ENCODE measurements around the gene ITGB4.

The ITGB4 gene

DNA sequence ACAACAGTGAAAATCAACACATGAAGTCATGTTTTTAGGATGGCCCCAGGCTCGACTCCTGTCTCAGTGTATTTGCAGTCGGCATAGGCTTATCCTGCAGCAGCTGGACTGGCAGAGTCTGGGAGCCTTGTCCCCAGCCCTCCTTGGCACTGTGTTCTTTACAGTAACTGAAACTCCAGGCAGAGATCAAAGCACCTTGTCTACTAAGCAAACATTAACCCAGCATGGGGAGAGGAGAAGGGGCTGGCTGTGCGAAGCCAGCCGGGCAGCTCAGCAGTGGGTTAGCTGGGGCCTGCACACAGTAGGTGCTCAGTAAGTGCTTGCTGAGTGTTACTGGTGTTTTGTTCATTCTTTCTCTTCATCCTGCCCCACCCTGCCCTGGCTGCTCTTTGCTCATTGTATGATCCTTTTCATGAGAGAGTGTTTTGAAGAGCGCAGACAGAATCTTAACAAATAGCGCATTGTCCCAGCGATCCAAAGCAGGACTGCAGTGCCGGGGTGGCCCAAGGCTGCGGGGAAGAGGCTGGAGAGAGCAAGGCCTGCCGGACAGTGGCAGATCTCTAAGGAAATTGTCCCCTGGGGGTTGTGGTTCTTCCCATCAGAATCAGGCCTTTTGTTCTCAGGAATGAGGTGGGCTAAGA lies 23.5 kb upstream of the ITGB4 start:
- DNase-seq (ENCODE audit: low read depth in 2 of 2, low spot score in 1 of 2): no peak

DNA sequence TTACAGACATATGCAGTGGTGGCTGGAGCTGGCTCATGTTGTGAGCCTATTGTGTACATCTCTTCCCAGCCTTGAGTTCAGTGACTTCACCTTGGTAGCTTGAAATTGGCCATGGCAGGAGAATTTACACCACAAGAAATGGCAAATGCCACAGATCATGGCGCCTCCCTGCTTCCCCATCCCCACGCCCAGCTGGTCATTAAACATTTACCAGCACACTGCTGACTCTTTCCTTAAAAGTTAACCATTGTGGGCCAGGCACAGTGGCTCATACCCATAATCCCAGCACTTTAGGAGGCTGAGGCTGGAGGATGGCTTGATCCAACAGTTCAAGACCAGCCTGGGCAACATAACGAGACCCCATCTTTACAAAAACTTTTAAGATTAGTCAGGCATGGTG lies 22.6 kb upstream of the ITGB4 start:
- no peak for DNase-seq (ENCODE audit: low read depth in 2 of 2, low spot score in 1 of 2)

DNA sequence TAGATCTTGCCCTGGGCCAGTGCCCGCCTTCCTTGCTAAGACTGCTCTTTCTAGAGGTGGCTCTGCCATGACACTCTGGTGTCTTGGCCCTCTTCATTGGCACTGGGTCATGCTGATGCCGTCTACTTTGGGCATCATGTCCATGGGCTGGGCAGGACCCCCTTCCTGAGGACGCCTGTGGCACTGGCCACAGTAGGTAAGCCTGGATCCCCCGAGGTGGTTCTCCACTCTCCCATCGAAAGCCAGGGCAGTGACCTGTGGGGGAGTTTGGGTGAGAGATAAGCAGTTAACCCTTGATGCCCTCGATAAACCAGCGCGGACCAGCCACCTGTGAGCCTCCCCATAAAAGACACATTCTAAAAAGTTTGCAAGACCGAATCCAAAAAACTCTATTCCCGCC lies 20.0 kb upstream of the ITGB4 start:
- DNase-seq (ENCODE audit: low read depth in 2 of 2, low spot score in 1 of 2): no peak

DNA sequence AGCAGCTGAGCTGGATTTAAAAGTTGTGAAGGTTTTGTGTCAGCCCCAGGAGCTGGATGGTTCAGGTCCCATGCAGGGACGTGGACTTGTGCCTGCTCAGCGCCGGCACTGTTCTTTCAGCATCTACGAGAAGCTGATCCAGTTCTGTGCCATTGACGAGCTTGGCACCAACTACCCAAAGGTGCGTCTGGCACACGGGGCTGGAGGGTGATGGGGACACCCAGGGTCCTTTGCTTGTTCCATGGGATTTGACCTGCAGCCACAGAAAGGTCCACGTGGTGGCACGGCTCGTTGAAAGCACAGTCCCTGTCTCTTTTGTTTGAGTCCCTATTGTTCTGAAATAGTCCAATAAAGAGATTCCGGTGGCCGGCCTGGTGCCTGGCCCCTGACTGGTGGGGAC lies 18.1 kb upstream of the ITGB4 start:
- no peak for DNase-seq (ENCODE audit: low read depth in 2 of 2, low spot score in 1 of 2)

DNA sequence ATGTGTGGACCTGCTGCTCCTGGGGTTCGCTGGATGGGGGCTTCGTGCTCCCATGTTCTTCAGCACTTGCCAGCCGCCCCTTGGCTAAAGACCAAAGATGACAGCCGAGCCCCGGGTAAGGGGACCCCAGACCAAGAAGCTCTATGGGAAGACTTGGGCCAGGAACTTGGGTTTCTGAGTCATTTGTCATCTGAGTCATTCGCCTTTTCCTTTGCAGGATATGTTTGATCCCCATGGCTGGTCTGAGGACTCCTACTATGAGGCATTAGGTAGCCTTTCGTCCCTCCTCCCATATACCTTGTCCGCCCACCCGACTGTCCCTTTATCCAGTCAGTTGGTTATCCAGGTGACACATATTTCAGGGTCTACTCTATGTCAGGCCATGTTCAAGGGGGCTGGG lies 17.7 kb upstream of the ITGB4 start:
- no peak for DNase-seq (ENCODE audit: low read depth in 2 of 2, low spot score in 1 of 2)

DNA sequence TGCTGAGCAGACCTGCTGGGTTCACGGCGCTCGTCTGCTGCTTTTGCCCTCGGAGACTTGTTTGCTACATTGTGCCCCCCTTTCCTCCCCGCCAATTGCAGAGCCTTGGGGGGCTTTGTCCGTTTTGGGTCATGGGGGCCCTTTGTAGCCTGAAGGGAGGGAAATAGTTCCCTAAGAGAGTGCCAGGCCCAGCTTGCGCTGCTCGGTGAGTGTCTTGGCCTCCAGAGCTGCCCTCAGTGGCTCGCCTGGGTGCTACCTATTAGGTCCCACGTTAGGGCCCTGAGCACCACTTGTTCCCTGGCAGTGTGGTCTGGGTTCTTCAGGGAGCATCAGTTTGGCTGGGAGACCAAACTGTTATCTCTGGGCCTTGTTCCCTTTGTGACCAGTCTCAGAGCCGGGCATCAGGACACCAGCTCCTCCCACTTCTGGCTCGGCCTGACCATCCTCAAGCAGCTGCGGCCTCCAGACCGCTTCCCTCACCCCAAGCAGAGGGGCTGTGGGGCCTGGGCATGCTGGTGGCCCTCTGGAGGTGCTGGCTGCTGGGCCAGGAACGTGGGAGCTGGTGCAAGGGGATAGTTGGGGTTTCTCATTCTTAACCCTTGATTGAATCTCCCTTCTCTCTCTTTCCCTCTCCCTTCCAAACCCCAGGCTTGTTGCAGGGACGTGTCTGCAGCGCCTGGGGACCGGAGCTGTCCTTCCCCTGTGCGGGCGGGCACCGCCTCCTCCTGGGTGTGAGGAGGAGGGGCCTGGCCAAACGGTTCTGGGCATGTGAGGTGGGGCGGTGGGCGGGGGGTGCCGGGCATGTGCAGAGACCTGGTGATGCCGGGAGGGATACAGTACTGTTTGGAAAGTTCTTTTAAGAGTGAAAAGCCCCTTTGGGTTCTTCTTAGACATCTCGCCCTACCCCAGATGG lies 16.0 kb upstream of the ITGB4 start:
- DNase-seq (ENCODE audit: low read depth in 2 of 2, low spot score in 1 of 2): no peak

DNA sequence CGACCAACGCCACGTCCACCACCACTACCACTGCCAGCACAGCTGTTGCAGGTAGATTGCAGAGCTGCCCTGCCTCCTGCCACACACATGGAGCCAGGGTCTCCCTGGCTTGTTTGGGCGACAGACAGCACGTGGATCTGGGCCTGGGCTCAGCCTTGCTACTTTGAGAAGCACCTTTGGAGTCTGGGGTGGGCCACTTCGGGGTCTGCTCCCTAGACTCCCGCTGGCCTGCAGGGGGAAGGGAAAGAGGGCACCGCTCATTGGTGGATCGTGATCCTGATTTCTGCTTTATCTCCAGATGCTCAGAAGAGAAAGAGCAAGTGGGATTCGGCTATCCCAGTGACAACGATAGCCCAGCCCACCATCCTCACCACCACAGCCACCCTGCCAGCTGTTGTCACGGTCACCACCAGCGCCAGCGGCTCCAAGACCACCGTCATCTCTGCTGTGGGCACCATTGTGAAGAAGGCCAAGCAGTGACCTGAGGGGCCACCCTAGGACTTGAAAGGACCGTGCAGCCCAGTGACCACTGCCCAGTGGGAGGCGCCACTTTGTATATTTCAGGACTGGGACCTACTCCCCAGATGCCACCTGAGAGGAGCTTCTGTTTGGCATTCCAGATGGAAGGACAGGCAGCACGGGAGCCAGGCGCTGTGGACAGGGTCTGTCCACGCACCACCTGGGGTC lies 15.1 kb upstream of the ITGB4 start:
- DNase-seq (ENCODE audit: low read depth in 2 of 2, low spot score in 1 of 2): no peak

DNA sequence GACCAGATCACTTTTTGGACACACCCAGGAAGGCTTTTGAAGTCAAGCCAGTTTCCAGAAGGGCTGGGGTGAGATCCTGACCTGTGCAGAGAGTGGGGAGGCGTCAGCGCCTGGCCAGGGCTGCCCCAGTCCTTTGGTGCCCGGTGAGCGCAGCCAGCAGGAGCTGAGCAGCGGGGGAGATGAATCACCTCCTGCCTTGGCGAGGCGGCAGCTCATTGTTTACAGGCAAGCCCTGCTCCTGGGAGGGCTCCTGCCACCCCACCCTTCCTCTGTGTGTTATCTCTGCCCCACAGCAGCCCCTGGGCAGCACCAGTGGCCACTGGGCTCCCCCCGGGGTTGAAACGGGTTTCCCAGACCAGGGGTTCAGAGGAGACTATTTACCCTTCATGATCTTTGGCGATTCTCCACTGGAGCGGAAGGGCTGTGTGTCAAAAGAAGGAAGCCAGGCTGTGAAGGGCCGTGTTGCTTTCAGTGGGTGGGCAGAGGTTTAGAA lies 14.1 kb upstream of the ITGB4 start:
- no peak for DNase-seq (ENCODE audit: low read depth in 2 of 2, low spot score in 1 of 2)

DNA sequence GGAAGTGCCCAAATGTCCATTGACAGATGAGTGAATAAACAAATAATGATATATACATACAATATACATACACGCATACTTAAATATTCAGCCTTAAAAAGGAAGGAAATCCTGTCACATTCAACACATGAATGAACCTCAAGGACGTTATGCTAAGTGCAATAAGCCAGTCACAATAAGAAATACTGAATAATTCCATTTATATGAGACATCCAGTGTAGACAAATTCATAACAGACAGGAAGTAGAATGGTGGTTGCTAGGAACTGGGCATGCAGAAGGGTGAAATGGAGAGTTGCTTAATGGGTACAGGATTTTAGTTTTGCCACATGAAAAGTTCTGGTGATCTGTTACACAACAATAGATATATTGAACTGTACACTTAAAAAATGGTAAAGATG lies 8.8 kb upstream of the ITGB4 start:
- no peak for DNase-seq (ENCODE audit: low read depth in 2 of 2, low spot score in 1 of 2)

DNA sequence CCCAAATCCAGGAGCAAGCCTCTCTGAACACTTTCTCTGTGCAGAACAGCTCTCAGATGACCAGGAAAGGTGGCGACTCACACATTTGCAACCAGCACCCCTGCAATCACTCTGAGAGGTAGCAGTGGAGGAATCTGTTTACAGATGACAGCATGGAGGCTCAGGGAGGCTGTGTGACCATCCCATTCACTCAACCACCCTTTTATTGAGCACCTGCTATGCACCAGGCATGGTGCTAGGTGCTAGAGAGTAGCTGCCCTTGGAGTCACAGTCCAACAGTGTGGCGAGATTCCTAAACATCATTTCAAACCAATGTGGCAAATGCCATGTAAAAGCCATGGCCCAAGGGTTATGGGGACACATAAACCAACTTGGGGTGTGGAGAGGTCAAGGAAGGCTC lies 1.5 kb upstream of the ITGB4 start:
- DNase-seq (ENCODE audit: low read depth in 2 of 2, low spot score in 1 of 2): no peak

DNA sequence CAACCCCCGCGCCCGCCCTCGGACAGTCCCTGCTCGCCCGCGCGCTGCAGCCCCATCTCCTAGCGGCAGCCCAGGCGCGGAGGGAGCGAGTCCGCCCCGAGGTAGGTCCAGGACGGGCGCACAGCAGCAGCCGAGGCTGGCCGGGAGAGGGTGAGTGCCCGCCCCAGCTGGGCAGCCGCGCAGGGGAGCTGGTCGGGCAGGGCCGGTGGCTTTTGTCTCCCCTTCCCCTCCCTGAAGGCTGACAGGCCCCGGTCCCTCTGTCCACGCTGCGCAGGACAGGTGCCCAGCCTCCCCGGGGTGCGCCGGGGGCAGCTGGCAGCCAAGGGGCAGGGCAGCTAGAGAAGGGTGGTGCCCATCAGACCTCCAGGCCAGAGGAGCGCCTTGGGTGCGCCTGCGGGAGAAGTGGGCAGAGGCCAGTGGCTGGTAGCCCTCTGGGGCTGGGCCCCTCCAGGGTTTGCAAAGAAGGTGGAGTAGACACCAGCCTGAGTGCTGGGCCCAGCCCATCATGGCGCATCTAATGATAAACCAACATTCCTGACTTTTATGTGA lies 278 bp downstream of the ITGB4 start:
- DNase-seq (ENCODE audit: low read depth in 2 of 2, low spot score in 1 of 2): no peak

DNA sequence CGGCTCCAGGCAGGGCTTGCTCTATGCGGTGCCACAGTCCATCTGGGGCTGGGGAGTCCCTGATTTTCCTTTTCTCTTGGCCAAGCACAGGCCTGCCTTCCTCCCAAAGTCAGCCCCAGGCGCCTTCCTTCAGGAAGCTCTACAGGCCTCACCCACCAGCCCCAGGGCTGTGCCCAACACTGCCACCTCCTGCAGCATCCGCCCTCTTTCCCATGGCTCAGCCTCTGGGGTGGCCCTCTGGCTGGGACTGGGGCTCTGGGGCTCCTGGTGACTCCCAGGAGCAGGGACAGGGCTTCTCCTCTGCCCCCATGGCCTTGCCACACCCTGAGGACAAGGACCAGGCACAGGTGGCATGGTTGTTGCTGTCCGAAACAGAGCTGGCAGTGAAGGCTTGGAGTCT lies 817 bp downstream of the ITGB4 start:
- DNase-seq (ENCODE audit: low read depth in 2 of 2, low spot score in 1 of 2): no peak

DNA sequence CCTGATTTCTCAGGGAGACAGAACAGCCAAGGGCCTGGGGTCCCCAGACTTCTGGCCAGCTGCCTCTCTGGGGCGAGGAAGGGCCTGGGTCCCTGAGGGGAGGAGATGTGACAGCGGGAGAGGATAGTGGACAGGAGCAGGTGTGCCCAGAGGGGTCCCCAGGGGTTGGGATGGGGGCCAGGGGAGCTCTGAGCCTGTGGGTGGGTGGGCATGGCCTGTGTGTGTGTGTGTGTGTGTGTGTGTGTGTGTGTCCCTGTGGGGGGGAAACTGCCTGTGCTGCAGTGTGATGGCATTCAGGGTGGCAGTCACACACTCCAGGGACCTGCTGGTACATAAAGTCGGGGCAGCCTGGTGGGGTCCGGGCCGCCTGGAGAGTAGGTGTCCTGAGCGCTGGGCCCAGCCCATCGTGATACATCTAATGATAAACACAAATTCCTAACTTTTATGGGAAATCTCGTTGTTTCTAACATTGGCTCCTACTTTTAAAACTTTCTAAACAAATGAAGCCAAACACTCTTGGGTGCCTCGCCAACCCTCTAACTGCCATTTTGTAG lies 1.4 kb downstream of the ITGB4 start:
- no peak for DNase-seq (ENCODE audit: low read depth in 2 of 2, low spot score in 1 of 2)

DNA sequence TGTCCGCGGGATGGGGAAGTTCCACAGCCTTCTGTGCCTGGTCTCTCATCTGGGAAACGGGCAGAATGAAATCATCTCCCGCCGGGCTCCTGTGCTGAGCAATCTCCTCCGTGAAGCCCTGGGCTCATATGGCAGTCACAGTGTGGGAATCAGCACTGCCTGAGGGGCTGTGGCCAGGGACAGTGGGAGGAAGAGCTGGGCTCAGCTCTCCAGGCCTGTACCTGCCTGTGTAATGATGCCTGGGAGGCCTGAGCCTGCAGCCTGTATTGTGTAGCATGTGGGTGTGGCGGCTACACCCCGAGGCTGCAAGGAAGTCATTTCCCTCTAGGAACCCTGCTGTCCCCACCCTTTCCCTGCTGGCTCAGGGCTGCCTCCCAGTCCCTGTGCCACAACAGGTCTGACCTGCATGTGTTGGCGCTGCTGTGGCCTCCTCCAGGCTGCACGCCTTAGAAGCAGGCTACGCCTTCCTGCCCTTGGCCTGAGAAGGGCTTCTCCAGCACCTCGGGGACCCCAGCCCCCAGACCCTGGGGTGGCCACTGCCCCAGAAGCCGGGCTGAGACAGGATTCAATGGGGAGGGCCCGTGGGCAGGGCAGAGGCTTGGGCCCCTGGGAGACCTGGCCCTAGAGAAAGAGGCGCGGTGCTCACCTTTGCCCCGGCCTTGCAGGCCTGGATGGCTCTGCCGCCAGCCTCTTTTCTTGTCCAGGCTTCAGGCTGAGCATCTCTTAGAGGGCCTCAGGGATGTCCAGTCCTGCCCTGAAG lies 2.1 kb downstream of the ITGB4 start:
- no peak for DNase-seq (ENCODE audit: low read depth in 2 of 2, low spot score in 1 of 2)

DNA sequence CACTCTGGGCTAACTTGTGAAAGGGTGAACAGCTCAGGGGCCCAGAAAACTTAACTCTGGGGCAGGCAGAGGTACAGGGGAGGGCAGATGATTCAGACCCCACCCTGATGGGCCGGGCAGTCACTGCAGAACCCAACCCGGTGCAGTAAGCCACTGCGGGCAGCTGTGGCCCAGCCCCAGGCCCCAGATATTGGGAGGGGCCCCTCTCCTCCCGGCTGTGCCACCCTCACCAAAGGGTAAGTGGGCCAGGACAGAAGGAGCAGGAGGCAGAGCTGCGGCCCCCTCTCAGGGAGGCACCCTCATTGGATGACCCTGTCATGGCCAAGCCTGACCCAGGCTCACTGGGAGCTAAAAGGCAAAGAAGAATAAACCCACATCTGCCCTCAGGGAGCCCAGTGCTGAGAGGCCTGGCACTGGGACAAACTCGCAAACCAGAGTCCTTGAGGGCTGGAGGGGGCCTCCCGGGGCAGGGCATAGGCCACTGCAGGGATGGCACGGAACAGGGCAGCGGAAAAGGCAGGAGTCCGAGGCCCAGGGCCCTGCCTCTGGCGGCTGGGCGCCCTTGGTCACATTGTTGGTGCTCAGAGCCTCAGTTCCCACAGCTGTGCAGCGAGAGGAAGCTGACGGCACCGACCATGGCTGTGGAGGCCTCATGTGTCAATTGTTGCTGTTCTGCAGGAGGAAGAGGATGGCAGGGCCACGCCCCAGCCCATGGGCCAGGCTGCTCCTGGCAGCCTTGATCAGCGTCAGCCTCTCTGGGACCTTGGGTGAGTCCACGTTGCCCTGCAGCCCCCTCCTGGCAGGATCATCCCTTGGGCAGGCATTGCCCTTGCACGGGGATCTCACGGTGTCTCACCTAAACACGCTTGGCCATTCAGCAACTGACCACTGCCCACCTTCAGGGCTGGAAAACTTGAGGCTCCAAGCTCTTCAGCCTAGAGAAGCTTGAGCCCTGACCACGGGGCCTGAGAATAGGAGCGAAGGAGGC lies 3.1 kb downstream of the ITGB4 start:
- no peak for DNase-seq (ENCODE audit: low read depth in 2 of 2, low spot score in 1 of 2)

DNA sequence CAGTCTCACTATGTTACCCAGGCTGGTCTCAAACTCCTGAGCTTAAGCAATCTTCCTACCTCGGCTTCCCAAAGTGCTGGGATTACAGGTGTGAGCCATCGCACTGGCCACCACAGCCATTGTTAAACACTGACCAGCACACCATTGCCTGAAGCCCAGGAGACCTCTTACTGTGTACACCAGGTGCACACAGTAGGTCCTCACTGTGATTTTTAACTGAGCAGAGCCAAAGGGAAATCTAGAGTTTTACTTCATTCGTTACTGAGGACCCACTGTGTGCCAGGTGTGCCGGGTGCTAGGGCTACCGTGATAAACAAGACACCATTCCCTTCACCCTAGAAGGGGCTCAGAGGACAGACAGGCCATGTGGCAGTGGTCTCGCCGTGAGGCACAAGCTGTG lies 4.2 kb downstream of the ITGB4 start:
- no peak for DNase-seq (ENCODE audit: low read depth in 2 of 2, low spot score in 1 of 2)

DNA sequence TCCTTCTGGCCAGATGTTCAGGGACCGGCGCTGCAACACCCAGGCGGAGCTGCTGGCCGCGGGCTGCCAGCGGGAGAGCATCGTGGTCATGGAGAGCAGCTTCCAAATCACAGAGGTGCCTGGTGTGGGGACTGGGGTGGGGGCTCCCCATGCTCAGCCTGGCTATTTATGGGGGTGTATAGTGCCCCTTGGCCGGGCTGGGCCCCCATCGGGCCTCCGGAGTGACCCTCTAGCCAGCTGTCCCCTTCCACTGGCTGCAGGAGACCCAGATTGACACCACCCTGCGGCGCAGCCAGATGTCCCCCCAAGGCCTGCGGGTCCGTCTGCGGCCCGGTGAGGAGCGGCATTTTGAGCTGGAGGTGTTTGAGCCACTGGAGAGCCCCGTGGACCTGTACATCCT lies 6.1 kb downstream of the ITGB4 start:
- no peak for DNase-seq (ENCODE audit: low read depth in 2 of 2, low spot score in 1 of 2)

DNA sequence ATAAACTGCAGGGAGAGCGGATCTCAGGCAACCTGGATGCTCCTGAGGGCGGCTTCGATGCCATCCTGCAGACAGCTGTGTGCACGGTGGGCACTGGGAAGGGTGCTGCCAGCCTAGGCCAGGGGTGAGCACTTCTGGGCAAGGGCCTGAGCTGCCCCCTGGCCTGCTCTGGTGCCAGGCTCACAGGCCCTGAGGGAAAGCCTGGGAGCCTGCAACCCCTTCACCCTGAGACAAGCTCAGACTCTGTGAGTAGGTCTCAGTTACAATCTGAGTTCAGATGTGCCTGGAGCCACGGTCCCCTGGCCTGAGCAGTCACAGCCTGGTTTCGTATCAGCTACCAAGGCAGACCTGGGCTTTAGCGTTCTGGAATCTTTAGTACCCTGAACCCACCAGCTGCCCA lies 8.1 kb downstream of the ITGB4 start:
- no peak for DNase-seq (ENCODE audit: low read depth in 2 of 2, low spot score in 1 of 2)

DNA sequence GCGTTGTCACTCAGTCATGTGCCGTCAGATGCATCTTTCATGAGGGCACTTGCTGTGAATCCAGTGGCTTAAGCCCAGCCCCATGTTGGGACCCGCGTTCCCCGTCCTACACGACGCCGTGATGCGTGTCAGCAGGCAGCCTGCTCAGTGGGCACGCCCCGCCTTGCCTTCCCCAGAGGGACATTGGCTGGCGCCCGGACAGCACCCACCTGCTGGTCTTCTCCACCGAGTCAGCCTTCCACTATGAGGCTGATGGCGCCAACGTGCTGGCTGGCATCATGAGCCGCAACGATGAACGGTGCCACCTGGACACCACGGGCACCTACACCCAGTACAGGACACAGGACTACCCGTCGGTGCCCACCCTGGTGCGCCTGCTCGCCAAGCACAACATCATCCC lies 8.8 kb downstream of the ITGB4 start:
- DNase-seq (ENCODE audit: low read depth in 2 of 2, low spot score in 1 of 2): no peak

Measured in stimulated activated CD8-positive, alpha-beta memory T cell treated with anti-CD3 and anti-CD28 coated beads, Interleukin-4, amount 100 ng/mL, for 1 hour (primary cell).